ENCODE measurements around the gene GNAI1.
"Not testable (repeated sequence)": the region's sequence is repeated elsewhere in the genome, so short reads cannot be mapped to it uniquely, and the experiment has no call there.

The GNAI1 gene

GRCh38 chr7:80154656-80155333 lies 20.2 kb downstream of the GNAI1 start:
- in situ Hi-C loops (cut with MboI; ENCODE audit: low sequenced_read_pairs) = no loop called here

DNA sequence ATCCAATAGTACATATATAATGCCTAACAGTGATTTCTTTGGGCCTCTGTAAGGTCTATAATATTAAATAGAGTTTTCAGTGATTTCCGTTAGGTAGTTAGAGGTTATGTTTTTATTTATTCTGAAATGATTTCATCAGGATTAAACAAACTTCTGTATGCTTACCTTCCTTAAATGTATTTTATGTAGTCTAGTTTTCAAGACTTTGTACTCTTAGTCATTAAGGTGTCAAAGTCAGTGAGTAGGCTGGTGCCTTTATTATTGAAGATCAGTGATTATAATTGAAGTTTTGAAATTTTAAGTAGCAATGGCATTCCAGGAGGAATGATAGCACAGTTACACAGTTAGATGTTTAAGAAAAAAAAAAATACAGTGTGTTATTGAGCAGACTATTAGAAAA lies 20.7 kb downstream of the GNAI1 start:
- in situ Hi-C loops (cut with MboI; ENCODE audit: low sequenced_read_pairs) = no loop called here

GRCh38 chr7:80157770-80158169 lies 23.1 kb downstream of the GNAI1 start:
- in situ Hi-C loops (cut with MboI; ENCODE audit: low sequenced_read_pairs) = not testable (repeated sequence)

- in situ Hi-C loops (cut with MboI; ENCODE audit: low sequenced_read_pairs) = no loop called here
Observed at GRCh38 chr7:80159802-80160201, 25.2 kb downstream of the GNAI1 start.

- in situ Hi-C loops (cut with MboI; ENCODE audit: low sequenced_read_pairs) = no loop called here
Observed at GRCh38 chr7:80161466-80161865, 26.8 kb downstream of the GNAI1 start.

GRCh38 chr7:80165177-80165576 lies 30.5 kb downstream of the GNAI1 start:
- in situ Hi-C loops (cut with MboI; ENCODE audit: low sequenced_read_pairs) = no loop called here

GRCh38 chr7:80170445-80170844 lies 35.8 kb downstream of the GNAI1 start:
- in situ Hi-C loops (cut with MboI; ENCODE audit: low sequenced_read_pairs) = no loop called here

GRCh38 chr7:80172387-80172786 lies 37.8 kb downstream of the GNAI1 start:
- in situ Hi-C loops (cut with MboI; ENCODE audit: low sequenced_read_pairs) = no loop called here

GRCh38 chr7:80175744-80176143 lies 41.1 kb downstream of the GNAI1 start:
- in situ Hi-C loops (cut with MboI; ENCODE audit: low sequenced_read_pairs) = no loop called here

- in situ Hi-C loops (cut with MboI; ENCODE audit: low sequenced_read_pairs) = no loop called here
Observed at GRCh38 chr7:80181411-80181810, 46.8 kb downstream of the GNAI1 start.

DNA sequence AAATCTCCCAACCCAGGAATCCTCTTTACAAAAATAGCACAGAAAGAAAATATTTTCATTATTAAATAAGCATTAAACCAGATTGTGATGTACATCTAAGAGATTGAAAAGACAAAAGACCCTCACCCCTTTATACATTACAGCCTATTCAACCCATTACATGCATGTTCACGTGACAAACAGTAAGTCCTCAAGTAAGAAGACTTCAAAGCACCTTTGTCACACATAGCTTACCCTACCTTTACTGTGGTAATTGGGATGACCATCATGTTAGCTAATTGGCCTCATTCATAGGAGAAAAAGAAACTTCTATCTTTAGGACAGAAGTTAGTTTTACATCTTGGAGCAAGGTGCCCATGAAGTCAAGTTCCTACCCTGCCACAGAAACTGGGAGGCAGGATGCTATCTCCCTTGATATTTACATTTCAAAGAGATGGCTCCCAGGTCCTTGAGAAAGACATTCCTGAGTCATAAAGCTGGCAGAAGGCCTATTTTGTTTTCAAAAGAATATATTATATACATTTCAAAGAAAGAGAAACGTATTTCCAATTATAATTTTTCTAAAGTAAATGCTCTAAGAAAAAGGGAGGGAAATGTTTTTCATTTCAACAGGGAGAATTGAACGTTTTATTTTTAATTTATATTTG lies 48.1 kb downstream of the GNAI1 start:
- in situ Hi-C loops (cut with MboI; ENCODE audit: low sequenced_read_pairs) = no loop called here

DNA sequence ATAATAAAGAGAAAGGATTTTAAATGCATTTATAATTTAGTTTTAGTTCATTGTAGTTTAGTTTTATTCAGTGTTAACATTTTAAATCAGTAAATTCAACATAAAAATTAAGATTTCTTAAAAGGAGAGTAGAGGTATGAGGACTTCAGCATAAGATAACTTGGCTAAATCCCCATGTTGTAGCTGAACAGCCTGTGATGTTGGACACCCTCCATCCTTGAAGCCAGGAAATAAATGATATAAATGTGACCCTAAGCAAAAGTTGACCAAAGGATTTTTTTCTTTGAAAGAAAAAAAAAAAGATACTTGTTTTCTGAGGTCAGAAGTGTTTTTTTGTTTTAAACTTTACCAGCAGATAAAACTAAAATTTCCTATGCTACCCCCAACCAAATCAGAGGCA lies 48.7 kb downstream of the GNAI1 start:
- in situ Hi-C loops (cut with MboI; ENCODE audit: low sequenced_read_pairs) = no loop called here

GRCh38 chr7:80183900-80184685 lies 49.5 kb downstream of the GNAI1 start:
- in situ Hi-C loops (cut with MboI; ENCODE audit: low sequenced_read_pairs) = no loop called here

DNA sequence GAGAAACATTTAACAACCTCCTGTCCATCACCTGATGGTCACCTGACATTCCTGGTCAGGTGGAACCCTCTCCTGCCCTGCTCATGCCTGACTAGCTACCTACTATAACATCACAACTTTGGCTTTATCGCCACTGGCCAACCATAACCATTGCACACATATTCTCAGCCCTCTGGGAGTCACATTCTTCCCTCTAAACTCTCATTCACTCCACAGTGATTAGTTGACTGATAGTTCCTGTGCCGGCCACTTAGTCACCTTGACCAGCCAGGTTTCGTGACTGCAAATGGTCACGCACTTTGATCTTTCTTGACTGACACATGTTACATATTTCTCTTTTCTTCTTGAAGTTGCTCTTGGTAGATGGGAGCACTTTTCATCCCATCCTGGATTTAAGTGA lies 50.1 kb downstream of the GNAI1 start:
- in situ Hi-C loops (cut with MboI; ENCODE audit: low sequenced_read_pairs) = no loop called here

- in situ Hi-C loops (cut with MboI; ENCODE audit: low sequenced_read_pairs) = no loop called here
Observed at GRCh38 chr7:80185571-80185970, 50.9 kb downstream of the GNAI1 start.

DNA sequence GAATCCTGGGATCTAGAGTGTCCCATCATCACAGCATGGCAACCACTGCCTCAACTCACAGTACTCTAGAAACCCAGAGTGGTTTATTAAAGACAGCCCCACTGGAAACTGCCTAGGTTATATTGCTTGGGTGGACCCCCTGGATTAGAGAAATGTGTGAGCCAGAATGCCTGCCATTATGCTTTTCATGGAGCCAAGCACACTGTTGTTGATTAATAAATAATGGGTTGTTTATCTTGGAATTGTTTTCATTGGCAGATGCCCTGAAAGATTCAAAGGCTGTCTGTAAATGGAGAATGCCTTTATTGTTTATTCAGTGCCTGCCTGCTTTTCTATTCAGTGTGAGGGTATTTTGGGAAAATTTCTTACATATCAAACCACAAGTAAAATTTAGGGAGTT lies 52.1 kb downstream of the GNAI1 start:
- in situ Hi-C loops (cut with MboI; ENCODE audit: low sequenced_read_pairs) = no loop called here

GRCh38 chr7:80187279-80187678 lies 52.6 kb downstream of the GNAI1 start:
- in situ Hi-C loops (cut with MboI; ENCODE audit: low sequenced_read_pairs) = no loop called here

DNA sequence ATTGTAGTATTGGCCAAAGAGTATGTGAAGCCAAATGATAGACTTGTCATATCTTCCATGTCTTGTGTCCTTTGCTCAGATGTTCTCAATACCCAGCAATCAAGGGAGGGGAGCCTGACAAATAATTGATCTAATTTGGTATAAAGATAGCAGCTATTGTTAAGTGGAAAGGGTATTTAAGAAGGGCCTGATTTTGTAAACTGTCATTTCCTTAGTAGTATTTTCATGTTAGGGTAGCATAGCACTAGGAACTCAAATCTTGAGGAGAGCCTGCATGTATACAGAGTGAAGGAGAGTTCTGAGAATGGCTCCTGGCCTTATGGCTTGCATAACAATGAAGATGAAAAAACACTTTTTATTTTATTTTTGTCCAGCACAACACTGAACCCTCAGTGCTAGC lies 53.1 kb downstream of the GNAI1 start:
- in situ Hi-C loops (cut with MboI; ENCODE audit: low sequenced_read_pairs) = no loop called here

DNA sequence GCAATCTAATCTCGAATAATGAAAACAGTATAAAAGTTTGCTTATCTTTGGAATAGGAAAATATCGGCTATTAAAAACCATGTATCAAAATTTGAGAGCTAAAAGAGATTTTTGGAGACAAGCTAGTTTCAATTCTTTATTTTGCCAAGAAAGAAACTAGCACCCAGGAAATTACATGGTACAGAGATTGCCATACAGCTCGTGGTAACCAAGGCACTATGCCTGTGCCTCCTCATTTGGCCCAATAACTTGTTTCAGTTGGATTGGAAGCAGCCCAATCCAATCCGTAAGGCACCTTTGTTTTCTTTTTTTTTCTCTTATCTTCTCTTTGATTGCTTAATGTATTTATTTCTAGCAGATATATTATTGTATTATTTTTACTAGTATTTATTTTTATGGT lies 55.0 kb downstream of the GNAI1 start:
- in situ Hi-C loops (cut with MboI; ENCODE audit: low sequenced_read_pairs) = no loop called here

GRCh38 chr7:80197627-80198026 lies 63.0 kb downstream of the GNAI1 start:
- in situ Hi-C loops (cut with MboI; ENCODE audit: low sequenced_read_pairs) = no loop called here

DNA sequence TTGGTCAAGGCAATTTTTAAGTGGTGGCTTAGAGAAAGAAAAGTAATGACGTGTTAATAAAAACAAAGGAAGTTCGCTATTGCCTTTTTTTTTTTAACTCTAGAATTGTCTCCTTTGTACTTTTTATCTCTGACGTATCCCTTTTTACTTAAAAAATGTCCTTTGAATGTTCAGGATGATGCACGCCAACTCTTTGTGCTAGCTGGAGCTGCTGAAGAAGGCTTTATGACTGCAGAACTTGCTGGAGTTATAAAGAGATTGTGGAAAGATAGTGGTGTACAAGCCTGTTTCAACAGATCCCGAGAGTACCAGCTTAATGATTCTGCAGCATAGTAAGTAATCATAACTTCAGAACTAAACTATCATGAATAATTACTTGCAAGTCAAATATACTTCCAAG lies 64.4 kb downstream of the GNAI1 start:
- in situ Hi-C loops (cut with MboI; ENCODE audit: low sequenced_read_pairs) = no loop called here

- in situ Hi-C loops (cut with MboI; ENCODE audit: low sequenced_read_pairs) = no loop called here
Observed at GRCh38 chr7:80204454-80204853, 69.8 kb downstream of the GNAI1 start.

All from hTERT RPE-1 (cell line).